Measurements from ENCODE around the gene LHFPL6. TPM values are rescaled to one million over a fixed set of nuclear protein-coding genes. Genes with fewer than 3 reads are reported as not detected.

The LHFPL6 gene
- 1 to 10 TPM; 2.7 to 3.0 TPM for total RNA-seq

GRCh38 chr13:39602614-39603366 lies at the start of gene LHFPL6:
Gene LHFPL6, minus strand, starts transcription at chr13:39603193.
- CTCF ChIA-PET, result interaction anchor here (0.7 to 4.5 kb wide), 2 partner anchors 9 to 13 kb away, joined by 3 to 23 read pairs; no protein-coding TSS in a partner anchor
- no peak within 1 kb of the TSS for H3K27ac Mint-ChIP-seq
- intact Hi-C loops (cut with micrococcal nuclease), result loop anchor here (1.0 to 5.0 kb wide), 4 partner anchors 12 to 564 kb away; partner anchors contain the start of genes COG6, NHLRC3 and PROSER1
- peak within 1 kb of the TSS; percentile 76 for H3K4me3 Mint-ChIP-seq
- H3K27me3 Mint-ChIP-seq, result peaks cover 35% of the 10 kb centered on the region
- H3K36me3 Mint-ChIP-seq, result no peaks in the 10 kb centered on the region
- H3K4me1 Mint-ChIP-seq (ENCODE audit: low read depth), result peaks cover 14% of the 10 kb centered on the region
- H3K9me3 Mint-ChIP-seq, result no peaks in the 10 kb centered on the region
- POLR2A ChIA-PET, result no interaction called here
- DNase-seq, result peak; percentile 83

DNA sequence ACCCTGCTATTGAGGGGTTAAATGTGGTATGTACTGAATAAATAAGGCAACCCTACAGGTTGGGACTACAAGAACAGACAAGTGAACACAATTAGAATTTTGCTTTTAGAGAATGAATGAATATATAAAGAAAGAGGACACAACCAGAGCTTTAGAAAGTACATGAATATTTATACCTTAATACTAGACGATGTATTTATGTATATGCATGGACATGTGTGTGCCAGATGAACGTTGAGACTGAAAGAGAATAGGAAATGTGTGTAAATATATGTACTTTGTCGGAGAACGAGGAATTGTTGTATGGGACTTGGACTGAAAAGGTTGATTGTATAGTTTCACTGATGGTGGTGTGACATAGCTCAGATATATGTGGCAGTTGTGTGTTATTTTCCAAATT lies 43.1 kb upstream of the LHFPL6 start:
- intact Hi-C loops (cut with micrococcal nuclease), result no loop called here
- Mint-ChIP-seq H3K27ac (no peak overlapping the region), H3K27me3 (peaks cover 4% of the 10 kb centered on the region), H3K4me3 (no peak overlapping the region), H3K9me3 (no peaks in the 10 kb centered on the region), H3K36me3 (no peaks in the 10 kb centered on the region), H3K4me1 (ENCODE audit: low read depth) (no peaks in the 10 kb centered on the region)
- CTCF ChIA-PET, result interaction anchor here (0.8 kb wide), 2 partner anchors 30 to 40 kb away, joined by 3 read pairs; no protein-coding TSS in a partner anchor
- POLR2A ChIA-PET, result no interaction called here
- DNase-seq, result no peak

DNA sequence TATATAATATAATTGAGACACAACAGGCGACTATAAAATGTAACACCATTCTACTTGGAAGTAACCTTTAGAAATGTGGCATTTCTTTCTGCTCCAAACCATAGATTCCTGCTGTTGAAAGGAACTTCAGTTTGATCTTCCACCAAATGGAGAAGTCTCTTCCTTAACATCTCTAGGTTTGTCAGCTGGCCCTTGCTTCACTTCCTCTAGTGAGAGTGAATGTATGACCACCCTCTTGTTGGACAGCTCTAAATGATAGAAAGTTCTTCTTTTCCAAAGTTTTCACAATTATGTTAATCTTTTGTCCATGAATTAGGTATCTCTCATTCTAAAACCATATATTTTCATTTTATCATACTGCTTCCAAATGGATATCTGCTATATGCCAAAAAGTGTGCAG lies 38.7 kb upstream of the LHFPL6 start:
- Mint-ChIP-seq H3K4me3 (no peak overlapping the region), H3K27ac (no peak overlapping the region), H3K4me1 (ENCODE audit: low read depth) (no peaks in the 10 kb centered on the region), H3K9me3 (peaks cover 8% of the 10 kb centered on the region), H3K27me3 (peaks cover 18% of the 10 kb centered on the region), H3K36me3 (no peaks in the 10 kb centered on the region)
- POLR2A ChIA-PET, result no interaction called here
- intact Hi-C loops (cut with micrococcal nuclease), result no loop called here
- CTCF ChIA-PET, result interaction anchor here (1.5 kb wide), 1 partner anchor 26 kb away, joined by 6 read pairs; no protein-coding TSS in a partner anchor
- no peak for DNase-seq

- H3K36me3 Mint-ChIP-seq, result no peaks in the 10 kb centered on the region
- H3K27ac Mint-ChIP-seq, result no peak overlapping the region
- ChIA-PET CTCF (interaction anchor here (2.2 kb wide), 1 partner anchor 22 kb away, joined by 6 read pairs; no protein-coding TSS in a partner anchor), POLR2A (no interaction called here)
- H3K27me3 Mint-ChIP-seq, result peaks cover 23% of the 10 kb centered on the region
- no peak overlapping the region for H3K4me3 Mint-ChIP-seq
- no peaks in the 10 kb centered on the region for H3K4me1 Mint-ChIP-seq (ENCODE audit: low read depth)
- no peak for DNase-seq
- H3K9me3 Mint-ChIP-seq, result peaks cover 8% of the 10 kb centered on the region
- intact Hi-C loops (cut with micrococcal nuclease), result no loop called here
Observed at GRCh38 chr13:39637890-39638289, 34.9 kb upstream of the LHFPL6 start.

GRCh38 chr13:39635564-39635963 lies 32.6 kb upstream of the LHFPL6 start:
- peaks cover 3% of the 10 kb centered on the region for H3K36me3 Mint-ChIP-seq
- intact Hi-C loops (cut with micrococcal nuclease), result no loop called here
- DNase-seq, result no peak
- POLR2A ChIA-PET, result no interaction called here
- peaks cover 25% of the 10 kb centered on the region for H3K9me3 Mint-ChIP-seq
- peaks cover 20% of the 10 kb centered on the region for H3K27me3 Mint-ChIP-seq
- CTCF ChIA-PET, result interaction anchor here (1.8 kb wide), 1 partner anchor 19 kb away, joined by 5 read pairs; no protein-coding TSS in a partner anchor
- H3K27ac Mint-ChIP-seq, result no peak overlapping the region
- no peak overlapping the region for H3K4me3 Mint-ChIP-seq
- H3K4me1 Mint-ChIP-seq (ENCODE audit: low read depth), result no peaks in the 10 kb centered on the region

GRCh38 chr13:39632994-39633393 lies 30.0 kb upstream of the LHFPL6 start:
- Mint-ChIP-seq H3K4me3 (no peak overlapping the region), H3K27ac (no peak overlapping the region), H3K4me1 (ENCODE audit: low read depth) (no peaks in the 10 kb centered on the region), H3K9me3 (peaks cover 24% of the 10 kb centered on the region), H3K36me3 (peaks cover 3% of the 10 kb centered on the region), H3K27me3 (peaks cover 12% of the 10 kb centered on the region)
- intact Hi-C loops (cut with micrococcal nuclease), result no loop called here
- DNase-seq, result no peak
- ChIA-PET CTCF (interaction anchor here (0.7 to 1.0 kb wide), 2 partner anchors 17 to 21 kb away, joined by 3 to 4 read pairs; no protein-coding TSS in a partner anchor), POLR2A (no interaction called here)

DNA sequence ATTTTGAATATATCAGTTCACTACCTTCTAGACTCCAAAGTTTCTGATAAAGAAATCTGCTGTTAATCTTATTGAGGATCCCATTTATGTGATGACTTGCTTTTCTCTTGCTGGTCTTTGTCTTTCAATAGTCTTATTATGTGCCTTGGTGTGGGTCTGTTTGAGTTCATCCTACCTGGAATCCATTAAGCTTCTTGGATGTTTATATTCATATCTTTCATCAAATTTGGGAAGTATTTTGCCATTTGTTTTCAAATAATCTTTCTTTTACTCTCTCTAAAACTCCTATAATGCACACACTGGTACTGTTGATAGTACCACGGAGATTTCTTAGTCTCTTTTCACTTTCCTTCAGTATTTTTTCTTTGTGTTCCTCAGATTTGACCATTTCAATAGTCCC lies 28.3 kb upstream of the LHFPL6 start:
- ChIA-PET POLR2A (no interaction called here), CTCF (interaction anchor here (1.9 kb wide), 1 partner anchor 15 kb away, joined by 4 read pairs; no protein-coding TSS in a partner anchor)
- Mint-ChIP-seq H3K27me3 (peaks cover 8% of the 10 kb centered on the region), H3K9me3 (peaks cover 17% of the 10 kb centered on the region), H3K27ac (no peak overlapping the region), H3K4me1 (ENCODE audit: low read depth) (no peaks in the 10 kb centered on the region), H3K4me3 (no peak overlapping the region), H3K36me3 (peaks cover 3% of the 10 kb centered on the region)
- no peak for DNase-seq
- intact Hi-C loops (cut with micrococcal nuclease), result no loop called here

DNA sequence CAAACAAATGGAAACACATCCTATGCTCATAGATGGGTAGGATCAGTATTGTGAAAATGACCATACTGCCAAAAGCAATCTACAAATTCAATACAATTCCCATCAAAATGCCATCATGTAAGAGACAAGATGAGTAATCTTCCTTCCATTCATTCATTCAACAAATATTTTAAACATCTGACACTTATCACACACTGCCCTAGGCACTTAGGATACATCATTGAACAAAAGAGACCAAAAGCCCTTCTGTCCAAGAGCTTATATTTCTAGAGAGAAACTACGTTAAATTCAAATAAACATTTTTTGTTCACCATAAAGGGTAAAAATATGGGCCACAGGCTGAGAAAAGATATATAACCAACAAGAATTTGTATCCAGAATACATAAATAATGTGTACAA lies 20.5 kb upstream of the LHFPL6 start:
- H3K27ac Mint-ChIP-seq, result no peak overlapping the region
- intact Hi-C loops (cut with micrococcal nuclease), result no loop called here
- ChIA-PET POLR2A (no interaction called here), CTCF (interaction anchor here (1.4 kb wide), 1 partner anchor 11 kb away, joined by 4 read pairs; no protein-coding TSS in a partner anchor)
- no peaks in the 10 kb centered on the region for H3K9me3 Mint-ChIP-seq
- no peaks in the 10 kb centered on the region for H3K36me3 Mint-ChIP-seq
- H3K4me3 Mint-ChIP-seq, result no peak overlapping the region
- no peak for DNase-seq
- H3K4me1 Mint-ChIP-seq (ENCODE audit: low read depth), result no peaks in the 10 kb centered on the region
- H3K27me3 Mint-ChIP-seq, result peaks cover 5% of the 10 kb centered on the region

- intact Hi-C loops (cut with micrococcal nuclease), result no loop called here
- H3K4me3 Mint-ChIP-seq, result no peak overlapping the region
- peaks cover 5% of the 10 kb centered on the region for H3K27me3 Mint-ChIP-seq
- no peaks in the 10 kb centered on the region for H3K36me3 Mint-ChIP-seq
- ChIA-PET POLR2A (no interaction called here), CTCF (interaction anchor here (0.6 to 1.2 kb wide), 4 partner anchors 31 to 473 kb away, joined by 3 read pairs; no protein-coding TSS in a partner anchor)
- H3K9me3 Mint-ChIP-seq, result no peaks in the 10 kb centered on the region
- no peak for DNase-seq
- H3K4me1 Mint-ChIP-seq (ENCODE audit: low read depth), result no peaks in the 10 kb centered on the region
- H3K27ac Mint-ChIP-seq, result no peak overlapping the region
Observed at GRCh38 chr13:39618561-39618960, 15.6 kb upstream of the LHFPL6 start.

GRCh38 chr13:39616087-39616694 lies 13.2 kb upstream of the LHFPL6 start:
- Mint-ChIP-seq H3K4me1 (ENCODE audit: low read depth) (no peaks in the 10 kb centered on the region), H3K9me3 (no peaks in the 10 kb centered on the region), H3K36me3 (no peaks in the 10 kb centered on the region), H3K27me3 (peaks cover 5% of the 10 kb centered on the region), H3K27ac (no peak overlapping the region), H3K4me3 (no peak overlapping the region)
- peak; percentile 39 for DNase-seq
- intact Hi-C loops (cut with micrococcal nuclease), result no loop called here
- POLR2A ChIA-PET, result no interaction called here
- CTCF ChIA-PET, result interaction anchor here (0.6 to 2.3 kb wide), 60 partner anchors 9 to 1161 kb away, joined by 3 to 24 read pairs (median 4); partner anchors contain the start of genes NHLRC3 and PROSER1

DNA sequence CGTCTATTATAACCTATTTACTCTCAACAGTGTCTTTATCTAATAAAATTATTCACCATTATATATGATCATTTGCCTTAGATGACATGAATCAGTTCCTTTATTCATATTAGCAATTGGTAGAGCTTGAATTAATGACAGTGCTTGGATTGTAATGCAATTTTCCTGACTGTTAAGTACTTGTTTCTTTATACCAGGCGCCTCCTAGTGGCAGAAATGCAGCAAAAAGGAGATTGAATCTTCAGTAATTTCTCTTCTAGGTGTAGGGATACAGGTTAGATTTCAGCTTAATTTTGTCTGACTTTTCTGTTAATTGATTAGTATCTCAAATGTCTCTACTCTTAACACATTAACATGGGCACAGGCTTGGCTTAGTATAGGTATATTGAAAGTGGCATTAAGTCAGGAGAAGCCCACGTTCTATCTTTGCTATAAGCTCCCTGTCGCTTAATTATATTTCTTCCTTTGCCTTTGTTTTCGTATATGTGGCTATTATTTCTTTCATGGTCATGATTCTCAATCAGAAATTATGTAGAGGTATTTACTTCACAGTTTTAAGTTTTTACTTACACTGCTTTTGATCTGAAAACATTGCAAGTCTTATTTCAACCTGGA lies 9.1 kb upstream of the LHFPL6 start:
- POLR2A ChIA-PET, result no interaction called here
- Mint-ChIP-seq H3K36me3 (no peaks in the 10 kb centered on the region), H3K4me1 (ENCODE audit: low read depth) (no peaks in the 10 kb centered on the region), H3K27me3 (peaks cover 5% of the 10 kb centered on the region), H3K27ac (no peak overlapping the region), H3K9me3 (no peaks in the 10 kb centered on the region), H3K4me3 (no peak overlapping the region)
- peak; percentile 53 for DNase-seq
- CTCF ChIA-PET, result interaction anchor here (0.6 to 3.3 kb wide), 76 partner anchors 9 to 619 kb away, joined by 3 to 31 read pairs (median 4); partner anchors contain the start of genes COG6 and LHFPL6
- intact Hi-C loops (cut with micrococcal nuclease), result loop anchor here (1.0 to 5.0 kb wide), 5 partner anchors 65 to 561 kb away; no protein-coding TSS in a partner anchor

DNA sequence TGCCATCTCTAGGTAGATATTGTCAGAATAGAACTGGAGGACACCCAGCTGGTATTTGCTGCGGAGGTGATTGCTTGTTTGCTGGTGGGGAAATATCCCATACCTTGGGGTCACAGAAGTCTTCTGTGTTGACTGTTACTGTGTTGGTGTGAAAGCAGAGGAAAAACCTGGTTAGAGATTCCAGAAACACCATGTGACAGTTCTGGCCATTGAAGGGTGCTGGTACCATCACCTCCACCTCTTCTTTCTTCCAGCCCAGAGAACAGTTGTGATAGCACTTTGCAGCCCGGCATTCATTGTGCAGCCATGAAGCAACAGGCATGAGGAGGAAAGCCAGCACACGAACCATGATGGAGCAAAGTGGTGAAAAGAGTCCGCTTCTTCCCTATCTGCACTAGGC lies 4.9 kb upstream of the LHFPL6 start:
- Mint-ChIP-seq H3K36me3 (no peaks in the 10 kb centered on the region), H3K4me3 (no peak overlapping the region), H3K27ac (no peak overlapping the region), H3K4me1 (ENCODE audit: low read depth) (peaks cover 8% of the 10 kb centered on the region), H3K27me3 (peaks cover 14% of the 10 kb centered on the region), H3K9me3 (no peaks in the 10 kb centered on the region)
- DNase-seq, result no peak
- POLR2A ChIA-PET, result no interaction called here
- CTCF ChIA-PET, result interaction anchor here (3.3 kb wide), 1 partner anchor 8 kb away, joined by 24 read pairs; no protein-coding TSS in a partner anchor
- intact Hi-C loops (cut with micrococcal nuclease), result no loop called here

Measured in activated CD4-positive, alpha-beta memory T cell treated with anti-CD3 and anti-CD28 coated beads for 36 hours (primary cell).